Spleen (tissue), 7 donors: Measurements from ENCODE around the gene TERB2.

Source experiments
- CTCF ChIP-seq, 11 experiments: fragments of 200-600 bp in 7 of 11; fragments of 450-650 bp in 4 of 11; sonication (generic) in 4 of 11; IDR thresholded peaks in 8 of 11; conservative IDR thresholded peaks in 3 of 11; 1 replicate in 7 of 11; 2 replicates in 4 of 11; pipeline versions ENCODE4 v1.4.0 to v1.8.0; 2016 to 2021; ENCODE audit warnings: antibody characterized with exemption in 11 of 11, inconsistent platforms in 4 of 11, mild to moderate bottlenecking in 1 of 11
- POLR2A ChIP-seq, 3 donors: fragments of 450-650 bp; IDR thresholded peaks; one replicate each; pipeline ENCODE4 v1.5.1; 2017; ENCODE audit warnings: antibody characterized with exemption in 3 of 3, mild to moderate bottlenecking in 1 of 3
- donor health status: DM: no; HTN: no; CAD: no; lungs with moderate emphysema.
- donor health status: DM: no; HTN: no; CAD: no.
- donor health status: DM: no; HTN: no; CAD: no.

DNA sequence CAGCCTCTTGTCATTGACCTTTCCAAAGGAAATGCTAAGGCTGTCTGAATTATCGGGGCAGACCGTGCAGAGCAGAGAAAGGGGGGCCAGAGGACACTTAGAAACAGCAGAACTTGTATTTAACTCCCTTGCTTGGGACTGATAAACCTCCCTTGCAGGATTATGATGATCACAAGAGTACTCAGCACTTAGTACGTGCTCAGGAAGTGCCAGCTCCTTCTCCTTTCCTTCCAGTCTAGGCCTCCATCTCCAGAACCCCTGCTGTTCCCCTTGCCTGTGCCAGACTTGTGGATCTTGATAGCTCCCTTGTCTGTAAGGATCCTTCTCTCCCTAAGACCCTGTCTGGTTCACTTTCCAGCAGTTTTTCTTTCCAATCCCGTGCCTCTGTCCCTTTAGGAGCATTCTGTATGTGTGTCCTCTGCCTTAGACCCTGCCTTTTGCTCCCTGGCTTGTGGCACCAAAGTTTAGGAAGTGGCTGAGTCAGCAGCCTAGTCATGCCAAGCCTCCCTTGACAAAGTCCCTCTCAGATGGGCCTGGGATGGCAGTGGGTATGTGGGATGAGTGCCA, 67.3 kb downstream of the TERB2 start:
- TF ChIP-seq CTCF (IDR thresholded peaks at IDR 0.05 in 8 of 11, conservative IDR thresholded peaks at IDR 0.05 in 3 of 11) (no peak), POLR2A (IDR thresholded peaks at IDR 0.05) (no peak)
